ENCODE measurements around the gene DIP2C.

The DIP2C gene

GRCh38 chr10:389836-390448 is 299.5 kb downstream of the DIP2C start:
- no peak for DNase-seq (ENCODE audit: low spot score)

GRCh38 chr10:389261-389790 is 300.1 kb downstream of the DIP2C start:
- DNase-seq (ENCODE audit: low spot score), result no peak

- no peak for DNase-seq (ENCODE audit: low spot score)
Observed at GRCh38 chr10:388661-389045, 300.8 kb downstream of the DIP2C start.

GRCh38 chr10:387909-388660 is 301.4 kb downstream of the DIP2C start:
- DNase-seq (ENCODE audit: low spot score), result peak; percentile 32

GRCh38 chr10:387593-387891 is 301.9 kb downstream of the DIP2C start:
- DNase-seq (ENCODE audit: low spot score), result no peak

- no peak for DNase-seq (ENCODE audit: low spot score)
Observed at GRCh38 chr10:386771-387592, 302.5 kb downstream of the DIP2C start.

- no peak for DNase-seq (ENCODE audit: low spot score)
Observed at GRCh38 chr10:385571-386300, 303.7 kb downstream of the DIP2C start.

GRCh38 chr10:384538-385305 is 304.7 kb downstream of the DIP2C start:
- no peak for DNase-seq (ENCODE audit: low spot score)

GRCh38 chr10:383519-383918 is 305.9 kb downstream of the DIP2C start:
- DNase-seq (ENCODE audit: low spot score), result no peak

GRCh38 chr10:381805-382204 is 307.7 kb downstream of the DIP2C start:
- no peak for DNase-seq (ENCODE audit: low spot score)

- no peak for DNase-seq (ENCODE audit: low spot score)
Observed at GRCh38 chr10:381346-381745, 308.1 kb downstream of the DIP2C start.

GRCh38 chr10:380313-380940 is 309.0 kb downstream of the DIP2C start:
- no peak for DNase-seq (ENCODE audit: low spot score)

- DNase-seq (ENCODE audit: low spot score), result no peak
Observed at GRCh38 chr10:378930-379704, 310.4 kb downstream of the DIP2C start.

- DNase-seq (ENCODE audit: low spot score), result no peak
Observed at GRCh38 chr10:378230-378929, 311.1 kb downstream of the DIP2C start.

GRCh38 chr10:377228-377627 is 312.2 kb downstream of the DIP2C start:
- no peak for DNase-seq (ENCODE audit: low spot score)

GRCh38 chr10:375815-376505 is 313.5 kb downstream of the DIP2C start:
- no peak for DNase-seq (ENCODE audit: low spot score)

GRCh38 chr10:374354-374753 is 315.1 kb downstream of the DIP2C start:
- no peak for DNase-seq (ENCODE audit: low spot score)

GRCh38 chr10:373526-374309 is 315.8 kb downstream of the DIP2C start:
- no peak for DNase-seq (ENCODE audit: low spot score)
